Lung (tissue), 12 donors: ENCODE measurements around the gene FAM184A. TPM values are rescaled to one million over a fixed set of nuclear protein-coding genes. Genes with fewer than 3 reads are reported as not detected.

Source experiments
- ATAC-seq: fragments of 200-7000 bp; cut with Tn5 transposase; one replicate; pipeline ENCODE4 v1.9.1; 2020; ENCODE audit warnings: moderate number of reproducible peaks; ENCODE audit not compliant: insufficient read depth, low FRiP score
- DNase-seq, 3 donors: peaks; one replicate each; pipeline ENCODE4 v3.0.0-alpha.2; 2013 to 2017
- H3K27ac ChIP-seq, 2 donors: one replicate each; pipeline ENCODE4 v1.5.1; 2013; ENCODE audit warnings: mild to moderate bottlenecking in 2 of 2, moderate library complexity in 2 of 2, control low read depth in 1 of 2, inconsistent platforms in 1 of 2, low read depth in 1 of 2, low read length in 1 of 2
- H3K27me3 ChIP-seq, 3 donors: one replicate each; pipeline ENCODE4 v1.5.1; 2013; ENCODE audit warnings: low read length in 2 of 3; ENCODE audit not compliant: control insufficient read depth in 3 of 3, insufficient read depth in 3 of 3
- H3K36me3 ChIP-seq, 4 donors: one replicate each; pipeline ENCODE4 v1.5.1; 2013; ENCODE audit warnings: low read length in 4 of 4, mild to moderate bottlenecking in 1 of 4, moderate library complexity in 1 of 4; ENCODE audit not compliant: control insufficient read depth in 4 of 4, insufficient read depth in 4 of 4
- H3K4me1 ChIP-seq, 5 donors: one replicate each; pipeline ENCODE4 v1.5.1; 2013; ENCODE audit warnings: low read length in 5 of 5, mild to moderate bottlenecking in 2 of 5, moderate library complexity in 1 of 5; ENCODE audit not compliant: control insufficient read depth in 5 of 5, insufficient read depth in 5 of 5
- H3K4me3 ChIP-seq: one replicate; pipeline ENCODE4 v1.5.1; 2013; ENCODE audit warnings: mild to moderate bottlenecking, control low read depth, moderate library complexity
- H3K9ac ChIP-seq, 2 donors: one replicate each; pipeline ENCODE4 v1.5.1; 2013; ENCODE audit warnings: low read length in 2 of 2, control low read depth in 1 of 2; ENCODE audit not compliant: insufficient read depth in 1 of 2
- H3K9me3 ChIP-seq, 4 donors: one replicate each; pipeline ENCODE4 v1.5.1; 2013; ENCODE audit warnings: low read length in 3 of 4, mild to moderate bottlenecking in 1 of 4, moderate library complexity in 1 of 4; ENCODE audit not compliant: control insufficient read depth in 4 of 4, insufficient read depth in 3 of 4
- WGBS, 2 donors: extraction: QIAGEN DNeasy Blood & Tissue Kit; methylation state at CpG; one replicate each; pipeline ENCODE4 v1.1.7; 2013; 5-methylcytosine and 5-hydroxymethylcytosine counted together
- polyA plus RNA-seq, 2 donors: library from polyadenylated mRNA; stranded (reverse); fragments of 200-250 nt; gene quantifications; one replicate each; pipeline ENCODE4 v1.2.1, GENCODE V29; 2013
- total RNA-seq, 2 donors: library from RNA; depleted of rRNA in 1 of 2; stranded (reverse); fragments of >200 nt in 1 of 2; gene quantifications; one replicate each; pipeline ENCODE4 v1.2.1, GENCODE V29; 2014 to 2021
- TF ChIP-seq, protein P1 (sequence below): IDR thresholded peaks from 2 replicates; pipeline ENCODE4 v1.5.1; 2012; ENCODE audit warnings: mild to moderate bottlenecking; ENCODE audit errors: control extremely low read depth, extremely low read depth
- donor health status: control.
- donor health status: control.
- donor health status: Bipolar disorder and iron deficiency.
- donor health status: healthy.
- donor health status: DM: yes; HTN: yes; CAD: no.

Gene FAM184A
- total and polyA plus RNA-seq, 4 donors = 4.4 to 63.4 (median 22.7) TPM

DNA sequence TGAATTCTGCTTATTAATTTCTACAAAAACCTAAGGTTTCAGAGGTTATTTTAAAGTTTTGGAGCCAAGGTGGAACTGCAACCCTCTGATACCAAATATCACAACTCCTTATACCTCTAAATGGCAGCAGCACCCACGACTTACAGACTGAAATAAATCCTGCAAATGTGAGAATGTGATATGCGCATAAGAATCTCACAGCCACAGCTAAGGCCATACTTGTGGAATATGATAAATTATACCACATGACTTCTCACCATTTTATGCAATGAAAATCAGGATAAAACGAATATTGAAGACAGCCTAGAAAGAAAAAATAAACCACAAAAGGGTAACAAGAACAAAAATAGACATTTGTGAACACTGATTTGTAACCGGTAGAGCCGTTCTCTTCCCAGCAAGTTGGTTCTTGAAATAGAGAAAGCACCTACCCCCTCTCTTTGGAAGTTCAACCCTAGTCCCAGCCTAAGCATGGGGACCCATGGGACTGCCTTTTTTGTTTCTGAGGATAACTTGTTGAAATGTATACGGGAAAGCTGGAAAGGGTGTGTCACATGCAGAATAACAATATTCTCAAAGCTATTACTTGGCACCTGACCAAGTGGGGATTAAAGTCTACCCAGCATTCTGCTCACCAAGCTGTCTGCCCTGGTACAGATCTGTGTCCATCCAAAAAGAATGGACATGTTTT is 96.4 kb downstream of the FAM184A start:
- no peak overlapping the region for H3K4me3 ChIP-seq
- no peak overlapping the region for H3K9ac ChIP-seq
- H3K9me3 ChIP-seq = no peaks in the 10 kb centered on the region
- 88 to 90% methylated on average over 6 of the region's 6 CpGs for WGBS, 2 donors
- peaks cover 0 to 2% (median 0%) of the 10 kb centered on the region in 4 donors for H3K36me3 ChIP-seq
- TF ChIP-seq, protein P1, sequence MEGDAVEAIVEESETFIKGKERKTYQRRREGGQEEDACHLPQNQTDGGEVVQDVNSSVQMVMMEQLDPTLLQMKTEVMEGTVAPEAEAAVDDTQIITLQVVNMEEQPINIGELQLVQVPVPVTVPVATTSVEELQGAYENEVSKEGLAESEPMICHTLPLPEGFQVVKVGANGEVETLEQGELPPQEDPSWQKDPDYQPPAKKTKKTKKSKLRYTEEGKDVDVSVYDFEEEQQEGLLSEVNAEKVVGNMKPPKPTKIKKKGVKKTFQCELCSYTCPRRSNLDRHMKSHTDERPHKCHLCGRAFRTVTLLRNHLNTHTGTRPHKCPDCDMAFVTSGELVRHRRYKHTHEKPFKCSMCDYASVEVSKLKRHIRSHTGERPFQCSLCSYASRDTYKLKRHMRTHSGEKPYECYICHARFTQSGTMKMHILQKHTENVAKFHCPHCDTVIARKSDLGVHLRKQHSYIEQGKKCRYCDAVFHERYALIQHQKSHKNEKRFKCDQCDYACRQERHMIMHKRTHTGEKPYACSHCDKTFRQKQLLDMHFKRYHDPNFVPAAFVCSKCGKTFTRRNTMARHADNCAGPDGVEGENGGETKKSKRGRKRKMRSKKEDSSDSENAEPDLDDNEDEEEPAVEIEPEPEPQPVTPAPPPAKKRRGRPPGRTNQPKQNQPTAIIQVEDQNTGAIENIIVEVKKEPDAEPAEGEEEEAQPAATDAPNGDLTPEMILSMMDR = no peak
- no peaks in the 10 kb centered on the region for H3K27me3 ChIP-seq
- no peak overlapping the region for H3K27ac ChIP-seq
- DNase-seq = no peak
- H3K4me1 ChIP-seq = peaks cover 0 to 2% (median 0%) of the 10 kb centered on the region in 5 donors
- no peak for ATAC-seq

DNA sequence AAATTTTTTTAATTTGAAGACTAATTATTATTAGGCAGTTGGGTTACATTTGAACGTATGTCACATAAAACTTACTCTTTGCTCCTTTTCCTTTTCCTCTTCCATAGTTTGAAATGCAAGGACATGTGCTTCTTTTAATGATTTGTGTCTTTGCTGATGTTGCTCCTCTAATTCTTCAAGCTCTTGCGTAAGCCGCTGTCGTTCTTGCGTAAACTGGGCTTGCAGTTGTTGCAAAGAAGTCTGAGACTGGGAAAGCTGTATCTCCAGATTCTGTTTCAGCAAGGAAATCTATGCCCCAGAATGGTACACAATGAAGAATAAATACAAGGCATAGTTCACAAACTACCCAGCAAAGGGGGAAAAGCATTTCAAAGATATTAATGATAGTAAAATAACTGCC is 98.4 kb downstream of the FAM184A start:
- no peak for ATAC-seq
- H3K4me3 ChIP-seq = no peak overlapping the region
- TF ChIP-seq, protein P1 = no peak
- 51 to 71% methylated on average over 5 of the region's 5 CpGs for WGBS, 2 donors
- H3K9me3 ChIP-seq = no peaks in the 10 kb centered on the region
- no peaks in the 10 kb centered on the region for H3K27me3 ChIP-seq
- H3K4me1 ChIP-seq = peaks cover 0 to 1% (median 0%) of the 10 kb centered on the region in 5 donors
- peaks cover 0 to 2% (median 0%) of the 10 kb centered on the region in 4 donors for H3K36me3 ChIP-seq
- H3K9ac ChIP-seq = no peak overlapping the region
- no peak overlapping the region for H3K27ac ChIP-seq
- peak; percentile 61 to 88 (median 76) for DNase-seq

DNA sequence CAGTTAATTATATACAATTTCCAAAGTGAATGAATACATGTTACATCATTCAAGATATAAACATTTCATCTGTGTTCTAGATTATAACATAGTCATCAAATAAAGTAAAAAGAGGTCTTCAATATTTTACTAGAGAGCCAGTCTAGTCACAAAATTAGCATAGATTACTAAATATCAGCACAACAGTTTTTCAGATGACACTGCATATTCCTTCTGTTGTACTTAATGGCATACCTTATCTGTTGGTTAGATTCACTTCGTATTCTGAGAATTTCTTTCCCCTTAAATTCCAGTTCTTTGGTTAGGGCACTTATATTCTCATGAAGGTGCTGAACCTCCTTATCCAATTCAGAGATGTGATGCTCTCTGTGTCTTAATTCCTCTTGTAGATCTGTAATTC is 103.7 kb downstream of the FAM184A start:
- Histone ChIP-seq H3K4me1 (no peaks in the 10 kb centered on the region), H3K36me3 (peaks cover 0 to 2% (median under 1%) of the 10 kb centered on the region in 4 donors), H3K4me3 (no peak overlapping the region), H3K9ac (no peak overlapping the region), H3K9me3 (no peaks in the 10 kb centered on the region), H3K27me3 (no peaks in the 10 kb centered on the region), H3K27ac (no peak overlapping the region)
- 81 to 90% methylated on average over 1 of the region's 1 CpG for WGBS, 2 donors
- ATAC-seq (no peak), DNase-seq (no peak)
- TF ChIP-seq, protein P1 = no peak
